Measurements from ENCODE around the gene WBP2.

DNA sequence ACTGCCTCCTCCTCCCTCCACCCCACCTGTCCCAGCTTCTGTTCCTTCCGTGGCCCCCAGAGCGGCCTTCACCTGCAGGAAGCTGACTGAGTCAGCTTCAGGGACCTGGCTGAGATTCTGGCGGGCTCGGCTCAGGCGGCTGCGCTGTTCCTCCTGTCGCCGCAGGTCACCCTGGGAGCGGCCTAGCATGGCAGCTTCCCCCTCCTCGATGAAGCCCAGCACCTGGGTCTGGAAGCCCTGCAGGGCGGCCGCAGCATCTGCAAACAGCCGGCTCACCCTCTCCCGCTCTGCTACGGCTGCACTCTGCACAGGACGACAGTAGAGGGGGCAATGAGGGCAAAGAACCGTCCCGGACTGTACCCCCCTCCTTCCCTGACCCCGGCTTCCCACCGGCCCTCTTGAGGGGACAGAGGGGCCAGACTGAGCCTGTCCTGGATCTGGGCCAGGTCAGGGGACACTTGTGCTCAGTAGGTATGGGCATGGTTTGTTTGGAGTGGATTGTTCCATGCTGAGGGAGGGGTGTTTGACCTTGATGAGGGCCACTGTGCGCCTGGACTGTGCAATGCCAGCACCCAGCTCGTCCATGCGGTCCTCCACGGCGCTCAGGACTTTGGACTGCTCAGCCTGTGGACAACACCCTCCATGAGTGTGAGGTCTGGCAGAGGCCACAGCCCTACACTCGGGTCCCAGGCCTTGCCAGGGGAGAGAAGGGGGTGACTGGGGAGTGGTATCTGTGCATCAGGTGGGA lies 21.2 kb upstream of the WBP2 start:
- TF ChIP-seq, protein P1, sequence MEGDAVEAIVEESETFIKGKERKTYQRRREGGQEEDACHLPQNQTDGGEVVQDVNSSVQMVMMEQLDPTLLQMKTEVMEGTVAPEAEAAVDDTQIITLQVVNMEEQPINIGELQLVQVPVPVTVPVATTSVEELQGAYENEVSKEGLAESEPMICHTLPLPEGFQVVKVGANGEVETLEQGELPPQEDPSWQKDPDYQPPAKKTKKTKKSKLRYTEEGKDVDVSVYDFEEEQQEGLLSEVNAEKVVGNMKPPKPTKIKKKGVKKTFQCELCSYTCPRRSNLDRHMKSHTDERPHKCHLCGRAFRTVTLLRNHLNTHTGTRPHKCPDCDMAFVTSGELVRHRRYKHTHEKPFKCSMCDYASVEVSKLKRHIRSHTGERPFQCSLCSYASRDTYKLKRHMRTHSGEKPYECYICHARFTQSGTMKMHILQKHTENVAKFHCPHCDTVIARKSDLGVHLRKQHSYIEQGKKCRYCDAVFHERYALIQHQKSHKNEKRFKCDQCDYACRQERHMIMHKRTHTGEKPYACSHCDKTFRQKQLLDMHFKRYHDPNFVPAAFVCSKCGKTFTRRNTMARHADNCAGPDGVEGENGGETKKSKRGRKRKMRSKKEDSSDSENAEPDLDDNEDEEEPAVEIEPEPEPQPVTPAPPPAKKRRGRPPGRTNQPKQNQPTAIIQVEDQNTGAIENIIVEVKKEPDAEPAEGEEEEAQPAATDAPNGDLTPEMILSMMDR (IDR thresholded peaks at IDR 0.05 in 2 of 3, conservative IDR thresholded peaks at IDR 0.05 in 1 of 3; ENCODE audit: insufficient read depth in 2 of 3, low read depth in 1 of 3, low read length in 3 of 3) = 0 out of 6 replicates have a peak, but pooled peaks of 2 of the 3 experiments have one; percentile 9
- no peak for TF ChIP-seq MAFK (IDR thresholded peaks at IDR 0.05; ENCODE audit: low read length)
- no peak for TF ChIP-seq EP300 (IDR thresholded peaks at IDR 0.05; ENCODE audit: low read length)
- no peak for TF ChIP-seq CHD2 (IDR thresholded peaks at IDR 0.05; ENCODE audit: low read depth, low read length)
- TF ChIP-seq CCAR2 (IDR thresholded peaks at IDR 0.05; ENCODE audit: low read depth, low read length) = no peak
- TF ChIP-seq ZNF695 (CRISPR knock-in tag; IDR thresholded peaks at IDR 0.05) = no peak
- TF ChIP-seq EWSR1 (IDR thresholded peaks at IDR 0.05; ENCODE audit: borderline replicate concordance, low read depth, partially characterized antibody) = no peak
- TF ChIP-seq POLR2AphosphoS5 (IDR thresholded peaks at IDR 0.05; ENCODE audit: control insufficient read depth, insufficient read depth, low read depth, low read length) = no peak
- no peak for TF ChIP-seq ETV6 (IDR thresholded peaks at IDR 0.05; ENCODE audit: borderline replicate concordance in 1 of 2, low read depth in 2 of 2, low read length in 1 of 2)
- no peak for TF ChIP-seq ETV6 (CRISPR knock-in tag; IDR thresholded peaks at IDR 0.05; ENCODE audit: borderline replicate concordance)
- TF ChIP-seq, protein P2, sequence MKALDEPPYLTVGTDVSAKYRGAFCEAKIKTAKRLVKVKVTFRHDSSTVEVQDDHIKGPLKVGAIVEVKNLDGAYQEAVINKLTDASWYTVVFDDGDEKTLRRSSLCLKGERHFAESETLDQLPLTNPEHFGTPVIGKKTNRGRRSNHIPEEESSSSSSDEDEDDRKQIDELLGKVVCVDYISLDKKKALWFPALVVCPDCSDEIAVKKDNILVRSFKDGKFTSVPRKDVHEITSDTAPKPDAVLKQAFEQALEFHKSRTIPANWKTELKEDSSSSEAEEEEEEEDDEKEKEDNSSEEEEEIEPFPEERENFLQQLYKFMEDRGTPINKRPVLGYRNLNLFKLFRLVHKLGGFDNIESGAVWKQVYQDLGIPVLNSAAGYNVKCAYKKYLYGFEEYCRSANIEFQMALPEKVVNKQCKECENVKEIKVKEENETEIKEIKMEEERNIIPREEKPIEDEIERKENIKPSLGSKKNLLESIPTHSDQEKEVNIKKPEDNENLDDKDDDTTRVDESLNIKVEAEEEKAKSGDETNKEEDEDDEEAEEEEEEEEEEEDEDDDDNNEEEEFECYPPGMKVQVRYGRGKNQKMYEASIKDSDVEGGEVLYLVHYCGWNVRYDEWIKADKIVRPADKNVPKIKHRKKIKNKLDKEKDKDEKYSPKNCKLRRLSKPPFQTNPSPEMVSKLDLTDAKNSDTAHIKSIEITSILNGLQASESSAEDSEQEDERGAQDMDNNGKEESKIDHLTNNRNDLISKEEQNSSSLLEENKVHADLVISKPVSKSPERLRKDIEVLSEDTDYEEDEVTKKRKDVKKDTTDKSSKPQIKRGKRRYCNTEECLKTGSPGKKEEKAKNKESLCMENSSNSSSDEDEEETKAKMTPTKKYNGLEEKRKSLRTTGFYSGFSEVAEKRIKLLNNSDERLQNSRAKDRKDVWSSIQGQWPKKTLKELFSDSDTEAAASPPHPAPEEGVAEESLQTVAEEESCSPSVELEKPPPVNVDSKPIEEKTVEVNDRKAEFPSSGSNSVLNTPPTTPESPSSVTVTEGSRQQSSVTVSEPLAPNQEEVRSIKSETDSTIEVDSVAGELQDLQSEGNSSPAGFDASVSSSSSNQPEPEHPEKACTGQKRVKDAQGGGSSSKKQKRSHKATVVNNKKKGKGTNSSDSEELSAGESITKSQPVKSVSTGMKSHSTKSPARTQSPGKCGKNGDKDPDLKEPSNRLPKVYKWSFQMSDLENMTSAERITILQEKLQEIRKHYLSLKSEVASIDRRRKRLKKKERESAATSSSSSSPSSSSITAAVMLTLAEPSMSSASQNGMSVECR (CRISPR knock-in tag; IDR thresholded peaks at IDR 0.05) = no peak

Data from K562 (cell line).